HG02973 (cell line): Measurements from ENCODE around the gene AMN1.
"Not testable (repeated sequence)": the region's sequence is repeated elsewhere in the genome, so short reads cannot be mapped to it uniquely, and the experiment has no call there.

Experiments used
- ATAC-seq: cut with Tn5 transposase; IDR thresholded peaks from one replicate; pipeline ENCODE4 v1.9.1; 2021; ENCODE audit warnings: moderate library complexity; ENCODE audit not compliant: unreplicated experiment

The AMN1 gene

GRCh38 chr12:31728917-31729640 is at the start of gene AMN1:
AMN1 (minus strand) TSS chr12:31729021; CDS start chr12:31729008, 13 bp downstream.
- ATAC-seq = peak; percentile 93

DNA sequence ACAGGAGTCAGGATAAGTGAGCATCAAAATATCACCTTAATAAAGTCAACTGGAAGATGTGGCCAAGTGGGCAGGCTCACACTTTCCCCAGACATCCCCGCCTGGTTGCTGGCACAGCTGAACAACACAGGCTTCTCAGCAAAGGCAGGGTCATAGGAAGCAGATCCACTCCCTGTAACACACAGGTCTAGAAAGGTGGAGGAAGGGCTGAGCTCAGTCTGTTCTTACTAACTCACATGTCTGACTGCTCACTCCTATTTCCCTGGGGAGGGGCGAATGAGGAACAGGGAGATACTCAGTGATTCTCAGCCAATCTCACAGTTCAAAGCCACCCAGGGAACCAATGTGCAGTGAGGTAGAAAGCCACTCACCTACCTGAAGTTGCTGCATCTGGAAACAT is 45.0 kb upstream of the AMN1 start:
- no peak for ATAC-seq

DNA sequence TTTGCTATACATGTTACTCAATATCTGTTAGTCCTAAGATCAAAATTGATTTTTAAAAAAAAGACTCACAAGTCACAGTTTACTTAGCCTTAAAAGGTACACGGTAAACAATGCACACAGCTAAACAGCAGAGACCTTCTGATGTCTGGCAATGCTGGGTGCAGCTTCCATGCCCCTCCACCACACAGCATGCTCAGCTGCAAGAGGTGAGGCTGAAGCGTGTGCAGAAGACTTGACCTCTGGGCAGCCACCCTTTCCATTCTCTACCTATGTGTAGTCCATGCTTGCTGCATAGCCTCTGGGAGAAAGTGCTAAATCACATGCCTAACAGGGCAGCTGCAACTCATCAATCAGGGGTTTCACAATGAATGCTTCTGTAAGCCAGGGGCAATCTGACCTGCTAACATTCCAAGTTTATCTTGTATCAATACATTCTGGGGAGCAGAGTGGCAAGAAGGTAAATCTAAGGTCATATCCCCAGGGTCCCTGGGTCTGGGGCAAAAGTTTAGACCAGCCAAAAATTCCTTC is 44.5 kb upstream of the AMN1 start:
- no peak for ATAC-seq

DNA sequence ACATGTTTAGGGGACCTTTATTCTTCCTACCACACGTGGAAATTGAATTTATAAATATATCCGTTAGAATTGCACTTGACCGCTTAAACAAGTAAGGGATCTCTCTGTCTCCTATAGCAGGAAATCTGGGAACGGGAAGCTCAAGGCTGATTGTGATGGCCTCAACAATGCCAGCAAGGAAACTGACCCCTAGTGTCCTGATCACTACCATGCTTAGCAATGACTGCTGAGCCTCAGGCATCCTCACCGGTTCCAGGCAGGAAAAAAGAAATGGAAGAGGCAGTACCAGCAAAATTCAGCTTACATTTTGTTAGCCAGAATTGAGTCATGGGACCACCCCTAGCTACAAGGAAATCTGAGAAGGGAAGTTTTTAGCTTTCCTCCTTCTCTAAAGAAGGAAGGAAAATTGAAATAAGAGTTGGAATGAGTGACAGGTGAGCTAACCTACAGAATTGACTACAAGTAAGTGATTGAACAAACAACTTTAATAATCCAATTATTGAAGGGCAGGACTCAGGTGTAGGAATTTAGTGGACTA is 43.9 kb upstream of the AMN1 start:
- ATAC-seq = no peak

DNA sequence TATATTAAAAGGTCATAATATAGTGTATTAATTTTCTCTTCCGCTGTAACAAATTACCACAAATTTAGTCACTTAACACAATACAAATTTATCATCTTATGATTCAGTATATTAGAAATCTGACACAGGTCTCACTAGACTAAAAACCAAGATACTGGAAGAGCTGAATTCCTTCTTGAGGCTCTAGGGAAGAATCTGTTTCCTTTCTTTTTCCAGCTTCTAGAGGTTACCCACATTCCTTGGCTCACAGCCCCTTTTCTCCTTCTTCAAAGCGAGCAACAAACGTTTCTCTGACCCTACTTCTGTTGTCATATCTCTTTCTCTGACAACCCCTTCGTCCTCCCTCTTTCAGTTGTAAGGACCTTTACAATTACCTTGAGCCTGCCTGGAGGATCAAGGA is 43.4 kb upstream of the AMN1 start:
- ATAC-seq = no peak

DNA sequence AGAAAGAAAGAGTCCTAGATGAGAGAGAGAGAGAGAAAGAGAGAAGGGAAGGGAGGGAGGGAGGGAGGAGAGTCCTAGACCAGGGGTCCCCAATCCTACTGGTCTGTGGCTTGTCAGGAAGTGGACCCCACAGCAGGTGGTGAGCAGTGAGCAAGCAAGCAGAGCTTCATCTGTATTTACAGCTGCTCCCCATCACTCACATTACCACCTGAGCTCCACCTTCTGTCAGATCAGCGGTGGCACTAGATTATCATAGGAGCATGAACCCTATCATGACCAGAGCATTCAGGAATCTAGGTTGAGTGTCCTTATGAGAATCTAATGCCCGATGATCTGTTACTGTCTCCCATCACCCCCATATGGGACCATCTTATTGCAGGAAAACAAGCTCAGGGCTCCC is 39.2 kb upstream of the AMN1 start:
- no peak for ATAC-seq

- ATAC-seq = no peak
Measured at GRCh38 chr12:31765931-31766330, 37.1 kb upstream of the AMN1 start.

GRCh38 chr12:31759632-31760459 is 31.0 kb upstream of the AMN1 start:
- ATAC-seq = no peak

DNA sequence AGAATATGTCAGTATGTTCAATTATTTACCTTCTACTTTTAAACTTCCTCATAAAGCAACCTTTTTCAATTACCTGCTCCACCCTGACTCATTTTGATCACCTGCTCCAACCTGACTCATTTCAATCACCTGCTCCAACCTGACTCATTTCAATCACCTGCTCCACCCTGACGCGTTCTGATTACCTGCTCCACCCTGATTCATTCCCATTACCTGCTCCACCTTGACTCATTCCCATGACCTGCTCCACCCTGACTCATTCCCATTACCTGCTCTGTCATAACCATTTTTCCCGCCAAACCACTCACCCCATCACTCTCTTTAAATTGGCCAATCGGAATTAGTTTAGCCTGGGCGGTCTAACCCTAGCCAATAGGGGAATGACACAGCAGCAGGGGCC is 29.5 kb upstream of the AMN1 start:
- not testable (repeated sequence) for ATAC-seq

GRCh38 chr12:31756977-31757420 is 28.2 kb upstream of the AMN1 start:
- no peak for ATAC-seq

DNA sequence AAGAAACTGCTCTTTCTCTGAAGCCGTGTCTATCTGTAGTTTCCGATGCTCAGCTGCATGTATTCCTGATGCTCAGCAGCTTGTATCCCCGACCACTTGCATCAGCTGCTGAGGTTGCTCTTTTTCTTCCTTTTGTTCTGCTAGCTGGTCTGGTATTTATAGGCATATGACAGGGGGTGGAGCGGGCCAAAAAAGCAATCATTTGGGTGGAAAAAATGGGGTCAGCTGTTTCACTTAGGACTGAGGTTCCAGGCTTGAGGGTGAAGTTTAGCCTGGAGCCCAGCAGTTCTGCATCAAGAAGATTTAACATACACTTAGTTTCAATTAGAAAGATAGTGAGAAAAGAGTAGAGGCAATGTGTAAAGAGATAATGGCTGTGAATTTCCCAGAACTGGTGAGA is 23.6 kb upstream of the AMN1 start:
- no peak for ATAC-seq

DNA sequence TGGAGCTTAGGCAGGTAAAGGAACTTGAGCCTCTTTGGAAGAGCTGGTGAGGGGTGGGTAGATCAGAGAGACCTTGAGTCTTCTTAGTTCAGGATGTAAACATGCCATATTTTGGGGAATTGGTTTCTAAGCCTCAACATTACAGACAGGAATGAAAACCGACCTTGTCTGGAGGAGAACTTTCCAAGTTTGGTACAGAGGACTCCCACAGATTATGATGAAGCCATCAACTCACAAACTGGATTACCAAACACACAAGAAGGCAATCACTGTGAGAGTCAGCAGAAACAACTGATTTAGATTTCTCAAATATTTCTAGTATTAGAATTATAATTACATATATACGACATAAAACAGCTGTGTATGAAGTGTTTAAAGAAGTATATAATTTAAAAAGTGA is 22.3 kb upstream of the AMN1 start:
- no peak for ATAC-seq

GRCh38 chr12:31750747-31751039 is 21.9 kb upstream of the AMN1 start:
- ATAC-seq = no peak

DNA sequence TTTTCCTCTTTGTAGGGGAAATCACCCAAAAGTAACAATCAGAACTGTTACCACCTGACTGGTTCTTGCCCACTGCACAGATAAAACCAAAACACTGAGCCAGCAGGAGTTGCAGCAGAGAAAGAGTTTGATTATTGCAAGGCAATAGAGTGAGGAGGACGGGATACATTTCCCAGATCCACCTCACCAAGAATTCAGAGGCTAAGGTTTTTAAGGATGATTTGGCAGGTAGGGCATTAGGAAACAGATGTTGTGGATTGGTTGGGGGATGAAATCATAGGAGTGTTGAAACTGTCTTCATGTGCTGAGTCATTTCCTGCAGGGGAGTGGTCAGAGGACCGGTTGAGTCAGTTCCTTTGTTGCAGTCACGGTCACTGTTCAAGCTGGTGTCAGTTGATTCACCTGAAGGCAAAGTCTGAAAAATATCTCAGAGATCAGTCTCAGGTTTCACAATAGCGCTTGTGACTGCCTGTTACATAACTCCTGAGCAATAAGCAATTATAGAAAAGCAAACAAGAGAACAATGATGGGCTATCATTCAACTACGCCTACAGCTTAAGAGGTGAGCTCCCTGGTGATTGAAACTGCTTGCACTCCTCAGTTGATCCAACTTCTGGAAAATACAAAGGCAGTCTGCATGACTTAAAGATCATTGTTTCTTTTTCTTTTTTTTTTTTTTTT is 20.3 kb upstream of the AMN1 start:
- peak; percentile 86 for ATAC-seq

DNA sequence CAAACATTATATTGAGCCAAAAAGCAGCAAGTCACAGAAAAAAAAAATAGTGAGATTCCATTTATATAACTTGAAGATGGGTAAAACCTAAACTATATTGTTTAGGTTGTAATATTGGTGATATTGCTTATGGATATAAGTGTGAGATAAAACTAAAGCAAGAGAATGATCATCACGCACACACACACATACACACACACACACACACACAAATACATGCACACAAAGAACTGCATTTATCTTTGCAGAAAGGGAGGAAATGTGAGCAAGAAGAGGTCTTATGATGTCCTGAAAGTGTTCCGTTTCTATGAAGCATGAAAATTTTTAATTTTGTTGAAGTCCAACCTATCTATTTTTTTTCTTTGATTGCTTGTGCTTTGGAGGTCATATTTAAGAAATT is 16.4 kb upstream of the AMN1 start:
- ATAC-seq = no peak

- ATAC-seq = not testable (repeated sequence)
Measured at GRCh38 chr12:31744363-31744762, 15.5 kb upstream of the AMN1 start.

GRCh38 chr12:31742891-31743290 is 14.1 kb upstream of the AMN1 start:
- no peak for ATAC-seq

GRCh38 chr12:31740628-31741027 is 11.8 kb upstream of the AMN1 start:
- ATAC-seq = no peak

DNA sequence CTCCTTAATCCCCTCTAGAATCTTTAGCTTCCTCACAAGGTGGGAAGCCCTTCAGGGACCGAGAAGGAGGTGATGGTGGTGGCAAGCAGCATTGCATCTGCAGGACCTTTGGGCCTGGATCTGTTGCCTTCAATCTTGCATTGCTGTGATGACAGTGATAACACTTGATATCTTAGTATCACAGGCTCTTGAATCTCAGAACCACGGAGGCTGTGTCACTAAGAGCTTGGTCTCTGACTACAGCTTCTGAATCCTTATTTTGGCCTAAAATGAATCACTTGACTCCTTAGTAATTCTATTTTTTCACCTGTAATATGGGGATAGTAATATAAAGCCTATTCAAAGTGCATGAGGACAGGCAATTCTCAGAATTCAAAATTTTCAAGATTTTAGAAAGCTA is 8.9 kb upstream of the AMN1 start:
- no peak for ATAC-seq

GRCh38 chr12:31737345-31737744 is 8.5 kb upstream of the AMN1 start:
- no peak for ATAC-seq

DNA sequence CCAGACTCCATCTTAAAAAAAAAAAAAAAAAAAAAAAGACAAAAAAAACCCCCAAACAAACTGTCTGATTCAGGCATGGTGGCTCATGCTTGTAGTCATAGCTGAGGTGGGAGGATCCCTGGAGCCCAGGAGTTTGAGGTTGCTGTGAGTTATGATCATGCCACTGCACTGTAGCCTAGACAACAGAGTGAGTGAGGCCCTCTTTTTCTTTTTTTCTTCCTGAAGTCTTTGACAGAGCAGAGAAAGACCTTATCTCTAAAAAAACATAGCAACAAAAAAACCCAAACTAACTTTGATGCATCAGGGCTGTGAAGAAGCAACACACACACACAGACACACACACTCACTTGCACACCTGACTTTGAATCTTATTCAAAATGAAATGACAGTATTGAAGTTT is 7.7 kb upstream of the AMN1 start:
- peak; percentile 49 for ATAC-seq
